ENCODE measurements around the gene GTF2H1.
A peak's percentile ranks its signal among the peaks of the same experiment; 100 is the strongest.
"Not testable (repeated sequence)": the region's sequence is repeated elsewhere in the genome, so short reads cannot be mapped to it uniquely, and the experiment has no call there.

GTF2H1 gene

GRCh38 chr11:18383388-18384156, 61.2 kb downstream of the GTF2H1 start:
- DNase-seq: no peak

- DNase-seq: no peak
Observed at GRCh38 chr11:18384157-18384641, 61.8 kb downstream of the GTF2H1 start.

- DNase-seq: no peak
Observed at GRCh38 chr11:18390088-18390487, 67.7 kb downstream of the GTF2H1 start.

- DNase-seq: no peak
Observed at GRCh38 chr11:18392434-18393321, 70.3 kb downstream of the GTF2H1 start.

- DNase-seq: no peak
Observed at GRCh38 chr11:18393581-18394274, 71.4 kb downstream of the GTF2H1 start.

GRCh38 chr11:18394275-18394927, 72.0 kb downstream of the GTF2H1 start, which contains the start of gene LDHA:
Gene LDHA, plus strand, starts transcription at chr11:18394563. Its CDS starts 2,280 bp downstream, at chr11:18396843.
- DNase-seq: peak; percentile 44

GRCh38 chr11:18394928-18395734, 72.8 kb downstream of the GTF2H1 start:
- no peak for DNase-seq

GRCh38 chr11:18395735-18396504, 73.6 kb downstream of the GTF2H1 start:
- DNase-seq: peak; percentile 94

GRCh38 chr11:18397921-18398320, 75.6 kb downstream of the GTF2H1 start:
- no peak for DNase-seq

GRCh38 chr11:18401077-18401476, 78.7 kb downstream of the GTF2H1 start:
- not testable (repeated sequence) for DNase-seq

GRCh38 chr11:18404062-18404461, 81.7 kb downstream of the GTF2H1 start:
- no peak for DNase-seq

- DNase-seq: not testable (repeated sequence)
Observed at GRCh38 chr11:18407400-18407799, 85.0 kb downstream of the GTF2H1 start.

- no peak for DNase-seq
Observed at GRCh38 chr11:18408558-18409291, 86.4 kb downstream of the GTF2H1 start.

GRCh38 chr11:18416459-18416858, 94.1 kb downstream of the GTF2H1 start:
- no peak for DNase-seq

Measured in NCI-H524 treated with DMSO at 0.1 percent for 48 hours (cell line).